ENCODE results near the gene ZBTB3. TPM values are rescaled to one million over a fixed set of nuclear protein-coding genes. Genes with fewer than 3 reads are reported as not detected.
A peak's percentile ranks its signal among the peaks of the same experiment; 100 is the strongest.

ZBTB3 gene
- total and polyA plus RNA-seq, 2 of the 13 experiments (the other 11 are each of a cell fraction or from before 2014, with no cell fraction given): 3.4 to 5.2 TPM

- peak; percentile 74 for TF ChIP-seq ZHX2 (IDR thresholded peaks at IDR 0.05; ENCODE audit: low read depth)
- TF ChIP-seq ZHX2 (CRISPR knock-in tag; IDR thresholded peaks at IDR 0.05; ENCODE audit: borderline replicate concordance): peak; percentile 82; the same call in 1 of the 2 replicates
- no peak for TF ChIP-seq CEBPZ (IDR thresholded peaks at IDR 0.05; ENCODE audit: low read length)
- TF ChIP-seq PHF5A (CRISPR knock-in tag; IDR thresholded peaks at IDR 0.05; ENCODE audit: low read depth, unreplicated experiment): peak; percentile 96
- TF ChIP-seq ZNF704 (CRISPR knock-in tag; IDR thresholded peaks at IDR 0.05; ENCODE audit: borderline replicate concordance): peak; percentile 75; the same call in 1 of the 2 replicates
- TF ChIP-seq REXO4 (CRISPR knock-in tag; IDR thresholded peaks at IDR 0.05; ENCODE audit: borderline replicate concordance): no peak
- TF ChIP-seq ONECUT2 (CRISPR knock-in tag; IDR thresholded peaks at IDR 0.05): no peak
- 0 out of 2 replicates have a peak, but pooled peaks have one; percentile 47 for TF ChIP-seq GMEB2 (CRISPR knock-in tag; IDR thresholded peaks at IDR 0.05; ENCODE audit: low read depth)
- TF ChIP-seq ZBTB43 (CRISPR knock-in tag; conservative IDR thresholded peaks at IDR 0.05): 0 out of 2 replicates have a peak, but pooled peaks have one; percentile 33
- TF ChIP-seq ZKSCAN5 (CRISPR knock-in tag; IDR thresholded peaks at IDR 0.05): no peak
- no peak for TF ChIP-seq ZC3H4 (CRISPR knock-in tag; IDR thresholded peaks at IDR 0.05; ENCODE audit: borderline replicate concordance)
- peak; percentile 51 for TF ChIP-seq NFYC (CRISPR knock-in tag; IDR thresholded peaks at IDR 0.05)
Observed at GRCh38 chr11:62787005-62787759, 33.2 kb upstream of the ZBTB3 start, which contains the start of gene TMEM179B (continued).
